ENCODE results near the gene IFNA14.
"Not testable (repeated sequence)": the region's sequence is repeated elsewhere in the genome, so short reads cannot be mapped to it uniquely, and the experiment has no call there.

Gene IFNA14

DNA sequence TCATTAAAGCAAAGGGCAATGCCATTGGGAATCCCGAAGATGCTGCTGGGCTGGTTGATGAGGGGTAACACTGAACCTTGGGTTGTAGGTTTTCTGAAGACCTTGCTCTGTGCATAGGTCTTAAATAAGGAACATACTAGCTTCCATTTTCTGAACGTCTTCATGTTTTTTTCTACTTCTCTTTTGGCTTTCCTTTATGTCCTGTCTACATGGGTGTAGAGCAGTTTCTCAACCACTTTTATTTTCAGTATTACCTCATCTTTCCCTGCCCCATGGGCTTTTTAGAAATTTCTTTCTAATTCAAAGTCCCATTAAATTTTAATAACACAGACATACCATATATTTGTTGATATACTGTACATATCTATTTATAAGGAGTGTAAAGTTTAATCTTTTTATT, at the start of gene IFNA14:
Gene IFNA14, minus strand, starts transcription at position 95 of the 400 bp plus-strand sequence. Its CDS starts 70 bp downstream, at position 25.
- no peak for DNase-seq

- DNase-seq, result no peak
Measured at GRCh38 chr9:21287280-21287679, 47.5 kb upstream of the IFNA14 start.

GRCh38 chr9:21286659-21287058, 46.9 kb upstream of the IFNA14 start:
- no peak for DNase-seq

- no peak for DNase-seq
Measured at GRCh38 chr9:21286099-21286498, 46.3 kb upstream of the IFNA14 start.

DNA sequence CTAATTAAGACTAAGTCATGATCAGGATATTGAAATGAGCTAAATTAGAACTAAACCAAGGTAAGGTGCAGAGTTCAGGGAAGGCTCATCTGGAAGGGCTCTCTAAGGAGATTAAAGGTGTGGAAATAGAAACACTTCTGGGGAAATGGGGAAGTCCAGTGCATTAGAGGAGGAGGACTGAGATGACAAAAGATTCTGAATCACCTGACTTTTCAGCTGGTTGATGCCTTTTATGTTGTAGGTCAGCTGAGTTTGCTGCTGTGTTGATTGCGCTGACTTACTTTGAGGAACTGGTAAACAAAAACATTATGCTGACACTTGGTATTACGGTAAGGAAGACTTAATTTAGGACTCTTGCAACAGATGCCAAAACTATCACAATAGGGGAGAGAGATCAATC, 41.5 kb upstream of the IFNA14 start:
- no peak for DNase-seq

DNA sequence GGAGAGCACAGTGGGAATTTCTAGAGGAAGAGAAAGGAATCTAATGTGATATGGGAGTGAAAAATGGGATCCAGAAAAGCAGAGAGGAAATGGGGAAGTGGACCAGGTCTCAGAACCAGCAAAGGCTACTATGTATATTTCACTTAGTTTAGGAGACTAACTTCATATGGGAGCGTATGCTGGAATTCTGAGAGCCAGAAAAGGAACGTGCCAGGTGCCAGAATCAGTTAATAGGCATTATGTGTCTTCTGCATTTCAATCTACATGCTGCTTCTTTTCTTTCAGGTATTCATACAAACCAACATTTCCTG, 28.5 kb upstream of the IFNA14 start:
- no peak for DNase-seq

DNA sequence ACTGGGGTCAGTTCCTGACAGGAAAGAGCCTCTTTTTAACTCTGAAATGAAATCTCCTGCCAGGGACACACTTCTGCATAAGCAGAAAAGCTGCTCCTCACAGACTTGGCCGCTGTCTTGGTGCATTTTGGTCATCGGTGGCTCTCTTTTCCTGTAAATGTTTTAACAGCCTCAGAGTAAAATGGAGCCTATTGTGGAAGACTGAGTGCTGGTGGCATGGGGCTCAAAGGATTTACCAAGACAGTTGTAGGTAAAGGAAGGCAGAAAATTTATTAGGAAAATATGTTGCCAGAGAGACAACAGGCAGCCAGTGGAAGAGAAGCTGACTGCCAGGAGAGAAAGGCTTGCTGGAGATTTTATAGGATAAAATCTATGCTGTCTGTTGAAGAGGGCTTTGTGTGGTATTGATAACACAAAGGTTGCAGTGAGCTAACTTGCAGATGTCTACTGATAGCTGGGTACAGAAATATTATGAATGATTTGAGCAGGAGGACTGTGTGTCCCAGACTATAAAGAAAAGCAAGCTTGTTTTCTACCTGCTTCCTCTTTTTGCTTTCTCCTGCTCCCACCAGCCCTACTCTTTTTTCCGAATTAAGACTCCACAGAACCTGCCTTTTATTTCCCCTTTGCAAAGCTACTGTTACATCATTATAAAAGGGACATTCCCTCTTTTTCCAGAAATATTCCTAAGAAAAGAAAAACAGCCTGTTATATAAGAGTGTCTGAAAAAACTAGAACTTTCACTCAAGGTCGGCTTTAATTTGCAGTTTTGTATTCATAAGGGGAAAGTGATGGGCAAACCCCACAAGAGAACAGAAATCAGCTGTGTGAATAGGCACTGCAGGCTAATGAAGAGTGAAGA, 27.9 kb upstream of the IFNA14 start:
- DNase-seq, result peak; percentile 47

- peak; percentile 49 for DNase-seq
Measured at GRCh38 chr9:21266733-21267484, 27.1 kb upstream of the IFNA14 start.

DNA sequence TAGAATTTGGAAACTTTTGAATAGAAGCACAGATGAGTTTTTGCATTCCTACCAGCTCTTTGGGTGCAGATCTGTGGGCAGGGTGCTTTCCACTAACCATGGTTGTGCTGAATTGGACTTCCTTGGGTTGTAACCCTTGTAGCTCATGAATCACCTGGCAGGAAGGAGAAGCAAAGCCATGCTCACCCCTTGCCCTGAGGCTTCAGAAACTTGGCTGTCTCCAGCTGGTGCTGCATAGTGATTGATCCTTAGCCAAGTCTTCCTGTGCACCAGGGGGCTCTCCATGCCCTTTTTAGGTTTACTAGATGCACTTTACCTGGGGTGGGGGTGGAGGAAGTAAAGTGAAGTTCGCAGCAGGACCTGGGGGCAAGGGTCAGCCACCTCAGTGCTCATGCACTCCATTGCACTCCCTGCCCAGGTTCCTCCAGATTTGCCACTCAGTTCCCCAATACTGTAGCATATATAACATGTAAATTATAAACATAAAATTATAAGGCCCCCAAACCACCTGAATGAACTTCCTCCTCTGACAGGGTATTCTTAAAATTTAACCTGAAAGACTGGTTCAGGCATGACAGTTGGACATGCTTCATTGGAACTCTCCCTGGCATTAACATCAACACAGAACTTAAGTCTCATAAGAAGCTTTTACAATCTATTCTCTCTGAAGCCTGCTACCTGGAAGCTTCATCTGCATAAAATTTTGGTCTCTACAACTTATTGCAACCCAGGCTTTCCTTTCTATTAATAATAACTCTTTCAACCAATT, 25.8 kb upstream of the IFNA14 start:
- no peak for DNase-seq

DNA sequence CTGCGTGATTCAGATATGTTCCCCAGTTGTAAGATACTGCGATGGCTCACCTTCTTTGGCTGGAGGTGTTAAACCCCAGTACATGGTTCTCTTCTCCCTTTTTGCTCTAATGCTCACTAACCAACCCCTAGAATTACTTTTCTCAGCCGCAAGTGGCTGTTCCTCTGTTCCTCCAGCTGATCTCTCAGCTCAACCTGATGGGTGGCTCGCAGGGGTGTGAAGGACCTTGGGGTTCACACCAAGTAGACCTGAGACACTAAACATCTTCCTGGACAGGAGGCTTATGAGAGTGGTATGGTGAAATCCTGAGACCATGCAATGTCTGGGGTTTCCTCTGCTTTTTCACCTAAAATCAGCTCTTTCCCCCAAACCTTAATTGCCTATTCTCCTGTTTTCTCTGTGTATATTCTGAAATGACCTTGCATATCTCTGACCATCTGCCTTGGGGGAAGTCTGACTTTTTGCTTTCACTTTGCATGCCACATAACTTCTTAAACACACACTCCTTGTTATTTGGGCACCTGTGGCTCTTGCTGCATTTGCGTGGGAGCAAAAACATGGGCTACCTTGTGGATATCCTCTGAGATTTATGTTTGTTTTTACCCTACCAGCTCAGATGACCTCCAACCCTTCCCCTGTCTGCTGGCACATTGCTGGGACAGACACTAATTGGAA, 15.9 kb upstream of the IFNA14 start:
- DNase-seq, result no peak

DNA sequence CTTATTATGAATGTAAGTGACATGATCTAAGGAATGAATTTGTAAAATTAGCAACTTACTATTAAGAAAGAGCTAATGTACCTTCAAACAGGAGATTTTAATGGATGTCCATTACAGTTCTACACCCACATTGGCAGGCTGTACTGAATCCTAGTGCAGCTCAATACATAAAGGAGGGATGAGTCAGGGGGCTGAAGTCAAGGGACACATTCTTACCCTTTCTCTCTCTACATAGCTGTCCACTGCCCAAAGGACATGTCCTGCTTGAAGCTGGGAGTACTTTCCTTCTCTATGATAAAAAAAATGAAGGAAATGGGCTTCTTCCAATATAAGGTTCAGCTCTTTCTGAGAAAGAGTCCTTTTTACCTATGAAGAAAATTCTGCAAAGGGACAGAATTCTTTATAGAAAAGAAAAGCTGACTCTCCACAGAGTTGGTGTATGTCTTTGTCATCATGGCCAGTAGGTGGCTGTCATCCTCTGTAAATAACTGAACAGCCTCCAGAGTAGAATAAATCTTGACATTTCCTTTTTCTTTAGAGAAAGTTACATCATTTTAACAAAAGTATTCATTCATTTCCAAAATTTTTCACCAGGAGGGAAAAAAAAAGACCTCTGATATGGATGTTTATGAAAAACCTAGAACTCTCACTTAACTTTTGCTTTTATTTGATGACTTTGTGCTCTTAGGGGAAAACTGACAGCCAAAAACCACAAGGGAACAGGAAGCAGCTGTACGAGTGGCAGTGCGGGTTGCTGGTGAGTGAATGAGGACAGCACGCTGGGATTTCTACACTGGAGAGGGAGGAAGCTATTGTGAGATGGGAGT, 13.1 kb upstream of the IFNA14 start:
- no peak for DNase-seq

- DNase-seq, result no peak
Measured at GRCh38 chr9:21251638-21252037, 11.8 kb upstream of the IFNA14 start.

- no peak for DNase-seq
Measured at GRCh38 chr9:21251190-21251589, 11.4 kb upstream of the IFNA14 start.

GRCh38 chr9:21244836-21245235, 5.0 kb upstream of the IFNA14 start:
- DNase-seq, result no peak

DNA sequence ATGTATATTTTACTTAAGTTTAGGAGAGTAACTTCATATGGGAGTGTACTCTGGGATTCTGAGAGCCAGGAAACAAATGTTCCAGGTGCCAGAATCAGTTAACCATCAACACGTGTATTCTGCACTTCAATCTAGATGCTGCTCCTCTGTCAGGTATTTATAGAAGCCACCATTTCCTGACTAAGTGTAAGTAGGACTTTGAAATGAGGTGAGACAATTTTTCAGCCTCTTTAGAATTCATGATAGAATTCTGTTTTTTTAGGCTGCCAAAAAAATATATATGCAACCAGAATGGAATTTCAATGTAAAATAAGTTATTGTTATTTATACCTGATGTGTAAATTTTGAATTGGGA, 3.5 kb downstream of the IFNA14 start:
- DNase-seq, result not testable (repeated sequence)

DNA sequence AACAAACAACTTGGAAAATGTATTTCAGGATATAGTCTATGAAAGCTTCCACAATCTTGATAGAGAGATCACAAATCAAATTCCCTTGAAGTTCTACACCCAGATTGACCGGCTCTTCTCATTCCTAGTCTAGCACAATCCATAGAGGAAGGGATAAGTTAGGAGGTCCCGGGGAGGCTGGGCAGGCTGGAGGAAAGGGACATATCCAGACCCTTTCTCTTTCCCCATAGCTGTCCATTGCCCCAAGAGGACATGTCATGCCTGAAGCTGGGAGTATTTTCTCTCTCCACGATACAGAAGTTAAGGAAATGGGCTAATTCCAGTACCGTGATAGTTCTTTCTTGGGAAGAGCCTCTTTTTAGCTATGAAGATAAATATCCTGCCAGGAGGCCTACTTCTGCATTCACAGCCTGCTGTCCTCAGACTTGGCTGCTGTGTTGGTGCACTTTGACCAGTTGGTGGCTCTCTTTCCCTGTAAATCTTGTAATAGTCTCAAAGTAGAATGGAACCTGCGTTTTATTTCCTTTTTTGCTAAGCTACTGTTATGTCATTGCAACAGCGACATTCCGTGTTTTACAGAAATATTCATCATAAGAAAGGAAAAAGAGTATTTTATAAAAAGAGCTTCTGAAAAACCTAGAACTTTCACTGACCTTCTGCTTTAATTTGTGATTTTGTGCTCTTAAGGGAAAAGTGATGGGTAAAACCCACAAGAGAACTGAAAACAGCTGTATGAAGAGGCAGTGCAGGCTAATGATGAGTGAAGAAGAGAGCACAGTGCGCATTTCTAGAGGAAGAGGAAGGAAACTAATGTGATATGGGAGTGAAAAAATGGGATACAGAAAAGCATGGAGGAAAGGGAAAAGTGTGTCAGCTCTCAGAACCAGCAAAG, 4.1 kb downstream of the IFNA14 start:
- DNase-seq, result not testable (repeated sequence)

GRCh38 chr9:21234153-21234687, 5.6 kb downstream of the IFNA14 start:
- no peak for DNase-seq

GRCh38 chr9:21233258-21233657, 6.5 kb downstream of the IFNA14 start:
- DNase-seq, result no peak

- DNase-seq, result no peak
Measured at GRCh38 chr9:21228122-21228521, 11.7 kb downstream of the IFNA14 start, which contains the start of gene IFNA17. TSS of gene IFNA17 (minus strand) at chr9:21228222. CDS start at chr9:21228173, 49 bp downstream.

GRCh38 chr9:21217211-21217610, 22.6 kb downstream of the IFNA14 start, which contains the start of gene IFNA16:
TSS of gene IFNA16 (minus strand) at chr9:21217311. CDS start at chr9:21217305, 6 bp downstream.
- DNase-seq, result not testable (repeated sequence)
